MCF 10A (cell line): ENCODE results near the gene CLEC12A. TPM values are rescaled to one million over a fixed set of nuclear protein-coding genes. Genes with fewer than 3 reads are reported as not detected.

Experiments used
- Bru-seq: library from RNA; stranded (reverse); fragments of 400-500 nt; gene quantifications from one replicate; lab custom pipeline; 2021; lab: Mats Ljungman, UMichigan
- BruChase-seq, 2 experiments: library from RNA; stranded (reverse); fragments of 400-500 nt; gene quantifications; one replicate each; lab custom pipeline; 2021; lab: Mats Ljungman, UMichigan
- BruUV-seq: library from RNA; stranded (reverse); fragments of 400-500 nt; replicated peaks from 2 replicates; lab custom pipeline; 2021; lab: Mats Ljungman, UMichigan
- CTCF ChIA-PET: fragments of 300-600 bp; sonication (Branson Sonifier 250); formaldehyde crosslinking; extraction: SDS; loops from one replicate; lab custom pipeline; 2021; ENCODE audit warnings: antibody characterized with exemption, inconsistent platforms; lab: Yijun Ruan, JAX
- POLR2A ChIA-PET: fragments of 300-600, 350-650 bp; sonication (Branson Sonifier 250); formaldehyde crosslinking; extraction: SDS; loops from one replicate; lab custom pipeline; 2020; ENCODE audit warnings: antibody characterized with exemption, inconsistent platforms; lab: Yijun Ruan, JAX
- DNase-seq: peaks from one replicate; pipeline ENCODE4 v3.0.0-alpha.2; 2018; ENCODE audit not compliant: unreplicated experiment
- H3K27ac Mint-ChIP-seq: one replicate; pipeline ENCODE4 v1.8.0; 2022; ENCODE audit warnings: mild to moderate bottlenecking, low read depth, mixed read lengths; ENCODE audit not compliant: unreplicated experiment
- H3K27me3 Mint-ChIP-seq: one replicate; pipeline ENCODE4 v1.8.0; 2022; ENCODE audit warnings: mixed read lengths; ENCODE audit not compliant: insufficient read depth, unreplicated experiment
- H3K36me3 Mint-ChIP-seq: one replicate; pipeline ENCODE4 v1.8.0; 2022; ENCODE audit warnings: mild to moderate bottlenecking, moderate library complexity, mixed read lengths; ENCODE audit not compliant: insufficient read depth, unreplicated experiment
- H3K4me1 Mint-ChIP-seq: one replicate; pipeline ENCODE4 v1.8.0; 2022; ENCODE audit warnings: mixed read lengths; ENCODE audit not compliant: insufficient read depth, unreplicated experiment
- H3K4me3 Mint-ChIP-seq: one replicate; pipeline ENCODE4 v1.8.0; 2022; ENCODE audit warnings: mild to moderate bottlenecking, moderate library complexity, mixed read lengths; ENCODE audit not compliant: unreplicated experiment
- H3K9me3 Mint-ChIP-seq: one replicate; pipeline ENCODE4 v1.8.0; 2022; ENCODE audit warnings: mixed read lengths; ENCODE audit not compliant: unreplicated experiment
- intact Hi-C: fragments of 100-400 bp; cut with micrococcal nuclease; formaldehyde crosslinking; loops from 2 replicates; pipeline ENCODE4 v1.14.1; 2022
- long read RNA-seq: library from polyadenylated mRNA; stranded (forward); transcript quantifications from one replicate; pipeline ENCODE4 v2.0.0, GENCODE V29; 2022
- total RNA-seq: library from RNA; stranded (reverse); gene quantifications from 2 replicates; pipeline ENCODE4 v1.2.3, GENCODE V29; 2022
- TF ChIP-seq, protein P1 (sequence below): fragments of 200-600 bp; IDR thresholded peaks from one replicate; pipeline ENCODE4 v1.8.0; 2022; ENCODE audit warnings: antibody characterized with exemption, mild to moderate bottlenecking; ENCODE audit not compliant: unreplicated experiment

CLEC12A gene
- total RNA-seq (not detected in 2 replicates), Bru-seq, nascent RNA (not detected), BruChase-seq, experiment 1, labeled RNA remaining after a 6-hour chase (percentile 3 among the genes with signal in this experiment), BruChase-seq, experiment 2, labeled RNA remaining after a 2-hour chase (not detected)
- long read RNA-seq, partial matches to known transcripts: 0 of 1 reads
- long read RNA-seq, other reads (novel, unspliced or antisense): 1 of 1 reads

GRCh38 chr12:9971181-9971580 is at the start of gene CLEC12A:
Gene CLEC12A, plus strand, starts transcription at chr12:9971409. Its CDS starts 188 bp downstream, at chr12:9971597.
- POLR2A ChIA-PET: no interaction called here

DNA sequence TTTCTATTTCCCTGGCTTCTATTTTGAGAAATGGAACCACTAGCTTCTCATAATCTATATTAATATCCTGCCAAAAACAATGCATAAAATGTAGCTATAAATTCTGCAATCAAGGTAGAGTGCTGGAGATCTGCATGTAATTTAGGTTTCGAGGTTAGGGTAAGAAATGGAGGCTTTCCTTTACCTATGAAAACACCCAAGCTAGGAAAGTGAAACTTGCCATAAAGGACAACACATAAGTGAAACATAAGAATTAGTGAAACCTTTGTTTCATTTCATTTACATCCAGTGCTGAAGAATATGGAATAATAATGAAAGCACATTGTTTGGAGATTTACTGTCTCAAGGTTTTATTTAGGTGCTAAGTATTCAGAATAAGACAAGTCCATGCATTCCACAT is 48.8 kb upstream of the CLEC12A start:
- DNase-seq: no peak
- Mint-ChIP-seq H3K27ac (no peak overlapping the region), H3K36me3 (no peaks in the 10 kb centered on the region), H3K27me3 (no peaks in the 10 kb centered on the region), H3K4me3 (no peak overlapping the region), H3K4me1 (peaks cover 6% of the 10 kb centered on the region), H3K9me3 (no peaks in the 10 kb centered on the region)
- ChIA-PET POLR2A (interaction anchor here (0.6 kb wide), 1 partner anchor 266 kb away, joined by 3 read pairs; no protein-coding TSS in a partner anchor), CTCF (interaction anchor here (0.6 to 6.3 kb wide), 5 partner anchors 71 to 651 kb away, joined by 3 to 46 read pairs (median 8); no protein-coding TSS in a partner anchor)
- TF ChIP-seq, protein P1, sequence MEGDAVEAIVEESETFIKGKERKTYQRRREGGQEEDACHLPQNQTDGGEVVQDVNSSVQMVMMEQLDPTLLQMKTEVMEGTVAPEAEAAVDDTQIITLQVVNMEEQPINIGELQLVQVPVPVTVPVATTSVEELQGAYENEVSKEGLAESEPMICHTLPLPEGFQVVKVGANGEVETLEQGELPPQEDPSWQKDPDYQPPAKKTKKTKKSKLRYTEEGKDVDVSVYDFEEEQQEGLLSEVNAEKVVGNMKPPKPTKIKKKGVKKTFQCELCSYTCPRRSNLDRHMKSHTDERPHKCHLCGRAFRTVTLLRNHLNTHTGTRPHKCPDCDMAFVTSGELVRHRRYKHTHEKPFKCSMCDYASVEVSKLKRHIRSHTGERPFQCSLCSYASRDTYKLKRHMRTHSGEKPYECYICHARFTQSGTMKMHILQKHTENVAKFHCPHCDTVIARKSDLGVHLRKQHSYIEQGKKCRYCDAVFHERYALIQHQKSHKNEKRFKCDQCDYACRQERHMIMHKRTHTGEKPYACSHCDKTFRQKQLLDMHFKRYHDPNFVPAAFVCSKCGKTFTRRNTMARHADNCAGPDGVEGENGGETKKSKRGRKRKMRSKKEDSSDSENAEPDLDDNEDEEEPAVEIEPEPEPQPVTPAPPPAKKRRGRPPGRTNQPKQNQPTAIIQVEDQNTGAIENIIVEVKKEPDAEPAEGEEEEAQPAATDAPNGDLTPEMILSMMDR: no peak
- intact Hi-C loops: no loop called here
- BruUV-seq: no TSS peak

More at GRCh38 chr12:9971181-9971580, at the start of gene CLEC12A:
- Mint-ChIP-seq H3K4me3 (no peak within 1 kb of the TSS), H3K4me1 (no peaks in the 10 kb centered on the region), H3K27me3 (no peaks in the 10 kb centered on the region), H3K9me3 (peaks cover 7% of the 10 kb centered on the region), H3K36me3 (no peaks in the 10 kb centered on the region), H3K27ac (no peak within 1 kb of the TSS)
- DNase-seq: no peak
- no TSS peak for BruUV-seq
- TF ChIP-seq, protein P1: no peak
- intact Hi-C loops: no loop called here
- CTCF ChIA-PET: no interaction called here

GRCh38 chr12:9925705-9926393 is 45.4 kb upstream of the CLEC12A start:
- Mint-ChIP-seq H3K4me1 (peaks cover 6% of the 10 kb centered on the region), H3K4me3 (peak overlapping the region; percentile 33)

More at GRCh38 chr12:9925705-9926393, 45.4 kb upstream of the CLEC12A start:
- TF ChIP-seq, protein P1: peak; percentile 46
- no peaks in the 10 kb centered on the region for H3K36me3 Mint-ChIP-seq
- intact Hi-C loops: loop anchor here (1.0 to 5.0 kb wide), 3 partner anchors 112 to 216 kb away; no protein-coding TSS in a partner anchor
- H3K9me3 Mint-ChIP-seq: no peaks in the 10 kb centered on the region
- peak; percentile 57 for DNase-seq
- CTCF ChIA-PET: interaction anchor here (0.6 to 4.1 kb wide), 14 partner anchors 17 to 1097 kb away, joined by 3 to 45 read pairs (median 5); partner anchors contain the start of gene CLEC12B
- BruUV-seq: no TSS peak
- no peak overlapping the region for H3K27ac Mint-ChIP-seq
- H3K27me3 Mint-ChIP-seq: no peaks in the 10 kb centered on the region
- POLR2A ChIA-PET: interaction anchor here (0.9 to 1.0 kb wide), 2 partner anchors 57 to 175 kb away, joined by 3 to 4 read pairs; partner anchors contain the start of gene CLEC2B
